HCT116 (cell line): ENCODE measurements around the gene TF.

Experiments used
- ATF3 ChIP-seq: IDR thresholded peaks from 2 replicates; pipeline ENCODE4 v1.6.1; 2012
- CEBPB ChIP-seq: IDR thresholded peaks from 2 replicates; pipeline ENCODE4 v1.6.1; 2012; ENCODE audit warnings: low read depth
- CTCF ChIP-seq, 3 experiments: fragments of 200-600 bp in 1 of 3; sonication (generic) in 1 of 3; IDR thresholded peaks in 2 of 3; conservative IDR thresholded peaks in 1 of 3; 2 replicates each; pipeline ENCODE4 v1.5.1; 2012 to 2017; ENCODE audit warnings: low read depth in 2 of 3, low read length in 2 of 3, antibody characterized with exemption in 1 of 3, borderline replicate concordance in 1 of 3, control low read depth in 1 of 3, mild to moderate bottlenecking in 1 of 3, mixed read lengths in 1 of 3, mixed run types in 1 of 3, moderate library complexity in 1 of 3; ENCODE audit not compliant: insufficient read depth in 1 of 3
- EZH2 ChIP-seq: fragments of 200-600 bp; sonication (generic); IDR thresholded peaks from 2 replicates; pipeline ENCODE4 v1.6.1; 2017; ENCODE audit warnings: antibody characterized with exemption, mixed run types
- POLR2A ChIP-seq: IDR thresholded peaks from 2 replicates; pipeline ENCODE4 v1.7.0; 2011; ENCODE audit warnings: borderline replicate concordance; ENCODE audit not compliant: insufficient read depth, insufficient read length; ENCODE audit errors: extremely low read depth
- POLR2AphosphoS5 ChIP-seq: IDR thresholded peaks from 2 replicates; pipeline ENCODE4 v1.6.1; 2011; ENCODE audit warnings: mild to moderate bottlenecking, low read depth, low read length, moderate library complexity
- REST ChIP-seq: IDR thresholded peaks from 2 replicates; pipeline ENCODE4 v1.6.1; 2012; ENCODE audit warnings: low read depth
- SP1 ChIP-seq: IDR thresholded peaks from 2 replicates; pipeline ENCODE4 v1.6.1; 2012; ENCODE audit warnings: low read depth
- SRF ChIP-seq: IDR thresholded peaks from 2 replicates; pipeline ENCODE4 v1.6.1; 2012; ENCODE audit warnings: low read depth

- no peak for TF ChIP-seq POLR2A
- TF ChIP-seq CTCF (IDR thresholded peaks at IDR 0.05 in 2 of 3, conservative IDR thresholded peaks at IDR 0.05 in 1 of 3; ENCODE audit: borderline replicate concordance in 1 of 3, insufficient read depth in 1 of 3, low read depth in 2 of 3, low read length in 2 of 3): no peak
- no peak for TF ChIP-seq SP1
- TF ChIP-seq EZH2: no peak
- TF ChIP-seq REST: no peak
- no peak for TF ChIP-seq POLR2AphosphoS5
- TF ChIP-seq CEBPB: no peak
- TF ChIP-seq SRF: no peak
- no peak for TF ChIP-seq ATF3
These were observed 42.3 kb upstream of the TF start for GRCh38 chr3:133703915-133704314.
